HepG2 (cell line): Measurements from ENCODE around the gene BCL7A. TPM values are rescaled to one million over a fixed set of nuclear protein-coding genes. Genes with fewer than 3 reads are reported as not detected.

Experiments used
- ATAC-seq: fragments of 200-7000 bp; cut with Tn5 transposase; 3 replicates; pipeline ENCODE4 v1.9.1; 2020; ENCODE audit warnings: mild to moderate bottlenecking, moderate library complexity
- BruUV-seq: library from RNA; stranded (reverse); fragments of 400-500 nt; replicated peaks from 2 replicates; lab custom pipeline; 2021; lab: Mats Ljungman, UMichigan
- CTCF ChIA-PET: fragments of 300-600 bp; formaldehyde crosslinking; extraction: SDS; loops from one replicate; lab custom pipeline; 2021; ENCODE audit warnings: low total read pairs, inconsistent platforms, low intra/inter-chr PET ratio; lab: Yijun Ruan, JAX
- POLR2A ChIA-PET: fragments of 350-600 bp; sonication (Branson Sonifier 250); formaldehyde crosslinking; loops from one replicate; lab custom pipeline; 2020; ENCODE audit warnings: antibody characterized with exemption, inconsistent platforms; lab: Yijun Ruan, JAX
- DNase-seq: peaks from one replicate; pipeline ENCODE4 v3.0.0-alpha.2; 2015; ENCODE audit warnings: low spot score
- FAIRE-seq: peaks from 3 replicates; lab custom pipeline; 2011; peaks lifted over from hg19 to GRCh38; lab: Jason Lieb, UNC
- H2AFZ ChIP-seq: one replicate; pipeline ENCODE4 v1.6.1; 2011; ENCODE audit warnings: low read length, inconsistent platforms
- H3K27ac ChIP-seq: fragments of 300-600 bp; 3 replicates; pipeline ENCODE4 v1.8.0; 2011; ENCODE audit warnings: mixed run types, mild to moderate bottlenecking, mixed read lengths, low read length, inconsistent platforms; ENCODE audit not compliant: insufficient read depth; ENCODE audit errors: extremely low read length
- H3K27me3 ChIP-seq, 2 experiments: fragments of 200-600 bp in 1 of 2; 2 replicates in 1 of 2; 3 replicates in 1 of 2; pipeline versions ENCODE4 v1.6.0 to v1.8.0; 2011; ENCODE audit warnings: low read length in 2 of 2, mild to moderate bottlenecking in 2 of 2, moderate library complexity in 2 of 2, inconsistent platforms in 1 of 2; ENCODE audit not compliant: insufficient read depth in 2 of 2, control insufficient read depth in 1 of 2
- H3K36me3 ChIP-seq, 2 experiments: fragments of 200-600 bp in 1 of 2; replicated peaks in 1 of 2; 2 replicates in 1 of 2; 3 replicates in 1 of 2; pipeline versions ENCODE4 v1.5.1 to v1.8.0; 2011; ENCODE audit warnings: low read length in 2 of 2, inconsistent platforms in 1 of 2; ENCODE audit not compliant: insufficient read depth in 2 of 2, control insufficient read depth in 1 of 2
- H3K4me1 ChIP-seq: 2 replicates; pipeline ENCODE4 v1.5.1; 2012; ENCODE audit warnings: low read length, inconsistent platforms; ENCODE audit not compliant: insufficient read depth
- H3K4me2 ChIP-seq: 2 replicates; pipeline ENCODE4 v1.6.0; 2011; ENCODE audit warnings: low read depth, low read length, inconsistent platforms
- H3K4me3 ChIP-seq, 3 experiments: fragments of 200-600 bp in 1 of 3; sonication (generic), shearing (Covaris generic) in 1 of 3; replicated peaks in 1 of 3; 2 replicates each; pipeline ENCODE4 v1.5.1; 2011 to 2016; ENCODE audit warnings: low read length in 3 of 3, inconsistent platforms in 2 of 3, low read depth in 2 of 3, mild to moderate bottlenecking in 2 of 3, control low read depth in 1 of 3, mixed read lengths in 1 of 3; ENCODE audit not compliant: insufficient read depth in 1 of 3
- H3K79me2 ChIP-seq: one replicate; pipeline ENCODE4 v1.6.1; 2011; ENCODE audit warnings: low read length, inconsistent platforms; ENCODE audit not compliant: insufficient read depth
- H3K9ac ChIP-seq: 2 replicates; pipeline ENCODE4 v1.6.0; 2011; ENCODE audit warnings: mild to moderate bottlenecking, low read depth, low read length, inconsistent platforms; ENCODE audit not compliant: insufficient read depth
- H3K9me3 ChIP-seq: 2 replicates; pipeline ENCODE4 v1.5.1; 2012; ENCODE audit warnings: mild to moderate bottlenecking, low read length
- H4K20me1 ChIP-seq: 2 replicates; pipeline ENCODE4 v1.6.0; 2011; ENCODE audit warnings: inconsistent platforms, mild to moderate bottlenecking, low read length, moderate library complexity; ENCODE audit not compliant: insufficient read depth
- ASH2L ChIP-seq: fragments of 300-600, 200-600 bp; sonication (generic); IDR thresholded peaks from 2 replicates; pipeline ENCODE4 v1.7.0; 2017; ENCODE audit warnings: low read depth, mild to moderate bottlenecking, moderate library complexity, mixed read lengths, low read length; ENCODE audit not compliant: insufficient read length
- ATF7-NPFF ChIP-seq: sonication (generic); formaldehyde crosslinking; IDR thresholded peaks from 2 replicates; pipeline ENCODE4 v1.8.1; 2023; ENCODE audit warnings: mild to moderate bottlenecking, low read depth, missing genetic modification reagents, moderate library complexity
- CEBPZ ChIP-seq: IDR thresholded peaks from 2 replicates; pipeline ENCODE4 v1.6.1; 2012; ENCODE audit warnings: low read length, improper control_type of control experiment
- CERS6 ChIP-seq: sonication (generic); formaldehyde crosslinking; IDR thresholded peaks from 2 replicates; pipeline ENCODE4 v1.5.0; 2020; ENCODE audit warnings: missing genetic modification reagents
- CREM ChIP-seq, 2 experiments: sonication (generic) in 1 of 2; formaldehyde crosslinking in 1 of 2; IDR thresholded peaks; 2 replicates each; pipeline versions ENCODE4 v1.4.0 to v1.6.1; 2016 to 2020; ENCODE audit warnings: antibody characterized with exemption in 1 of 2, mild to moderate bottlenecking in 1 of 2, missing genetic modification reagents in 1 of 2
- DMAP1 ChIP-seq: IDR thresholded peaks from 2 replicates; pipeline ENCODE4 v1.6.1; 2016
- FOXP4 ChIP-seq: sonication (generic); formaldehyde crosslinking; IDR thresholded peaks from 2 replicates; pipeline ENCODE4 v1.4.0; 2020; ENCODE audit warnings: missing genetic modification reagents
- KDM3A ChIP-seq: IDR thresholded peaks from 2 replicates; pipeline ENCODE4 v1.6.1; 2018; ENCODE audit warnings: low read depth, missing compliant biosample characterization
- RNF219 ChIP-seq: sonication (generic); formaldehyde crosslinking; IDR thresholded peaks from 2 replicates; pipeline ENCODE4 v1.5.0; 2020; ENCODE audit warnings: mild to moderate bottlenecking, missing genetic modification reagents
- ZNF569 ChIP-seq: sonication (generic); formaldehyde crosslinking; IDR thresholded peaks from 2 replicates; pipeline ENCODE4 v1.5.0; 2020; ENCODE audit warnings: mild to moderate bottlenecking, missing genetic modification reagents, moderate library complexity, borderline replicate concordance
- ZNF616 ChIP-seq: sonication (generic); formaldehyde crosslinking; IDR thresholded peaks from 2 replicates; pipeline ENCODE4 v1.5.0; 2020; ENCODE audit warnings: low read depth, mild to moderate bottlenecking, missing genetic modification reagents
- ZZZ3 ChIP-seq: sonication (generic); formaldehyde crosslinking; IDR thresholded peaks from 2 replicates; pipeline ENCODE4 v1.4.0; 2020; ENCODE audit warnings: missing genetic modification reagents, mild to moderate bottlenecking, borderline replicate concordance
- WGBS: methylation state at CpG from one replicate; pipeline ENCODE4 v1.1.6; 2017; ENCODE audit warnings: low lambda C conversion rate; 5-methylcytosine and 5-hydroxymethylcytosine counted together
- in situ Hi-C: cut with HindIII; loops from 2 replicates; pipeline ENCODE4 v1.10.0; 2017; ENCODE audit warnings: low pct_unique_long_range_greater_than_20kb; ENCODE audit not compliant: extremely low pct_ligation_motif_present
- intact Hi-C: fragments of 100-400 bp; cut with micrococcal nuclease; formaldehyde crosslinking; loops from one replicate; pipeline ENCODE4 v1.10.0; 2022; ENCODE audit not compliant: unreplicated experiment
- polyA plus RNA-seq, 8 experiments: library from polyadenylated mRNA; depleted of rRNA in 3 of 8; stranded (reverse) in 7 of 8; unstranded in 1 of 8; fragments of >200 nt; fragmentation: Illumina TruSeq in 4 of 8; extraction: Trizol in 4 of 8; gene quantifications; 2 replicates each; pipeline versions ENCODE4 v1.2.1 to v1.2.3, GENCODE V29; 2011 to 2016; ENCODE audit warnings: low read depth in 4 of 8, missing spikeins in 1 of 8, mixed read lengths in 1 of 8; ENCODE audit not compliant: insufficient read depth in 1 of 8
- total RNA-seq, 5 experiments: library from RNA; depleted of rRNA; stranded (reverse); fragments of >200 nt; fragmentation: Illumina TruSeq; extraction: Trizol; gene quantifications; 2 replicates each; pipeline ENCODE4 v1.2.3, GENCODE V29; 2016; ENCODE audit warnings: low read depth in 1 of 5

Gene BCL7A
- total and polyA plus RNA-seq, 2 of the 13 experiments (the other 11 are each of a cell fraction or from before 2014, with no cell fraction given) = 4.1 to 6.2 TPM

- in situ Hi-C loops (no loop called here), intact Hi-C loops (no loop called here)
- no peak overlapping the region for H3K4me3 ChIP-seq
- no peak overlapping the region for H3K9ac ChIP-seq
- BruUV-seq = no TSS peak
- no peak overlapping the region for H3K4me2 ChIP-seq
- H3K79me2 ChIP-seq = no peaks in the 10 kb centered on the region
- POLR2A ChIA-PET = no interaction called here
- no peaks in the 10 kb centered on the region for H4K20me1 ChIP-seq
- H3K27ac ChIP-seq = no peak overlapping the region
- H3K36me3 ChIP-seq = no peaks in the 10 kb centered on the region
- CTCF ChIA-PET = no interaction called here
- FAIRE-seq = no peak
- peaks cover 1 to 15% of the 10 kb centered on the region in 2 experiments; a peak in 4 of 5 replicates for H3K27me3 ChIP-seq
- H3K4me1 ChIP-seq = peaks cover 5% of the 10 kb centered on the region; the same call in 1 of the 2 replicates
- H3K9me3 ChIP-seq = no peaks in the 10 kb centered on the region
- TF ChIP-seq CREM (IDR thresholded peaks at IDR 0.05) (no peak), CREM (CRISPR knock-in tag; IDR thresholded peaks at IDR 0.05) (no peak), CERS6 (CRISPR knock-in tag) (no peak), ATF7-NPFF (no peak), DMAP1 (CRISPR knock-in tag) (no peak), RNF219 (CRISPR knock-in tag) (no peak), FOXP4 (CRISPR knock-in tag) (no peak), ASH2L (no peak), CEBPZ (no peak), ZNF569 (no peak), ZNF616 (CRISPR knock-in tag) (no peak), KDM3A (CRISPR knock-in tag) (no peak), ZZZ3 (CRISPR knock-in tag) (no peak)
- no peak overlapping the region for H2AFZ ChIP-seq
- no peak for DNase-seq
- 50% methylated on average over 13 of the region's 13 CpGs for WGBS
- no peak for ATAC-seq
Measured at GRCh38 chr12:121983536-121984210, 38.0 kb upstream of the BCL7A start.
